HG03469 (cell line): ENCODE data around the gene PRB4.
"Not testable (repeated sequence)": the region's sequence is repeated elsewhere in the genome, so short reads cannot be mapped to it uniquely, and the experiment has no call there.

Experiments used
- ATAC-seq: cut with Tn5 transposase; IDR thresholded peaks from one replicate; pipeline ENCODE4 v1.9.1; 2021; ENCODE audit warnings: mild to moderate bottlenecking, moderate library complexity, moderate number of reproducible peaks; ENCODE audit not compliant: unreplicated experiment

PRB4 gene

DNA sequence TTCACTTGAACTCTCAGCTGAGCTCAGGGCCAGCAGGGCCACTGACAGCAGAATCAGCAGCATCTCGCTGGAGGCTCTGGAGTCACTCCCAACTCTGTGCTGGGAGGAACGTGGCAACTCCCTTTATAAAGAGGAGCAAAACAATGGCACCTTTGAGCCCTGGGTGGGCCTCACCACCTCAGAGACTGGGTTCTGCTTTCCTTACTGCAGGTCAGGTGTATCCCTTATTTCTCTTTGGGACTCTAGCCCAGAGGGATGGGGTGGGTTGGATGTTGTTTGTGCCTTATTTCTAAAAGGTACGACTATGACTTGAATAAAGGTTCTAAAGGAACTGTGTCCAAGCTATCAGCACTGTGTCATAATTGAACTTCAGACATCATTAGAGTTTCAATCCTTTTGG is at the start of gene PRB4:
Gene PRB4 (minus strand): TSS at position 101 of the 400 bp plus-strand sequence. CDS start 38 bp downstream, at position 63.
- no peak for ATAC-seq

DNA sequence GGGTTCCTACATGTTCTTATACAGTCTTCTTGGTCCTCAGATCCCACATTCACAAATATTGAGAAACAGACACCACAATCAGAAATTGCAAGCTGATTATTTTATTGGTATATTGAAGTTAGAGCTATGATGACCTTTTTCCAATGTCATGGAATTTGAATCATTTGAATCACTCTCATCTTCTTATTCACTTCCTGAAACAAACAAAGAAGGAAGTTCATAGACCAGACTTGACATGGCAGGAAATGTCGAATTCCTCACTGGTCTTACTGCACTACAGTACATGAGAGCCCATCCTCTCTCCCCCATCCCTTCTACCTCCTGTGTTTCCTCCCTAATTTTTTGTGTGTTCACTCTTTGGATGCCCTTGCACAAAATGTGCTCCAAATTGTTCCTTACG is 41.5 kb upstream of the PRB4 start:
- ATAC-seq: not testable (repeated sequence)

DNA sequence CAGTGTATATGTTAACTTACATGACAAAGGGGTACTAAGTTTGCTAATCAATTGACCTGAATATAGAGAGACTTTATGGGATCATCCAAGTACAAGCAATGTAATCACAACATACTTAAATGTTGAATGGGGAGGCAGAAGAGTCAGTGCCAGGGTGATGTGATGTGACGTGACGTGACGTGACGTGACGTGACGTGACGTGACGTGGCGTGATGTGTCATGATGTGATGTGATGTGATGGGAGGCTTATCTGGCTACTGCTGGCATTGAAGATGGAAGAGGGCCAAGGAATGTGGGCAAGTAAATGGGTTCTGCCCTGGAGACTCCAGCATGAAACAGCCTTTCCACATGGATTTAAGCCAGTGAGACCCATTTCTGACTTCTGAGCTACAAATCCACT is 38.2 kb upstream of the PRB4 start:
- no peak for ATAC-seq

DNA sequence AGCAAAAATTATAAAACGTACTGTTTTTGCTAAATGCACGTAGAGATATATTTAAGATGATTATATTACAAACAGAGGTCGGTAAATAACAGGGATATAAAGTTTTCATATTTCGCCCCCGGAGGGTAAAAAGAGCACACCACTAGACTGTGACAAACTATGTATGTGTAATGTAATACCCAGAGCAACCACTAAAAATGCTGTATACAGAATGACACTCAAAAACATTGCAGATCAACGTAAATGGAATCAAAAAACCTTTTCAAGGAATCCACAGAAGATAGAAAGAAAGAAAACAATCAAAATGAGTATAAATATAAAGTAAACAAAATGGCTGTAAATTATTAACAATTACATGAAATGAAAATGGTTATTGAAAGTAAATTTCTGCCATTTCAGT is 37.6 kb upstream of the PRB4 start:
- ATAC-seq: no peak

DNA sequence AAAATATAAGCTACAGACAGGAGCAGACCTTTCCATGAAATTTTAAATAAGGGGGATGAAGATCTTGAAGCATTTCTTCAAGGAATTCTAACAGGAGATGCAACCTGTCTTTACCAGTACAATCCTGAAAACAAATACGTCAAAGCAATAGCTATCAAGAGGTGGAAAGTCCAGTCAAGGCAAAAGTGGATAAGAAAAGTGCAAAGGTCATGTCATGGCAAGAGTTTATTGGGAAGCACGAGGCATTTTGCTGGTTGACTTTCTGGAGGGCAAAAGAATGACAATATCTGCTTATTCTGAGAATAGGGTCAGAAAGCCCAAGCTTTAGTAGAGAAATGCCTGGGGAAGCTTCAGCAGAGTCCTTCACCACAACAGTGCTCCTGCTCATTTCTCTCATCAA is 34.3 kb upstream of the PRB4 start:
- ATAC-seq: no peak

DNA sequence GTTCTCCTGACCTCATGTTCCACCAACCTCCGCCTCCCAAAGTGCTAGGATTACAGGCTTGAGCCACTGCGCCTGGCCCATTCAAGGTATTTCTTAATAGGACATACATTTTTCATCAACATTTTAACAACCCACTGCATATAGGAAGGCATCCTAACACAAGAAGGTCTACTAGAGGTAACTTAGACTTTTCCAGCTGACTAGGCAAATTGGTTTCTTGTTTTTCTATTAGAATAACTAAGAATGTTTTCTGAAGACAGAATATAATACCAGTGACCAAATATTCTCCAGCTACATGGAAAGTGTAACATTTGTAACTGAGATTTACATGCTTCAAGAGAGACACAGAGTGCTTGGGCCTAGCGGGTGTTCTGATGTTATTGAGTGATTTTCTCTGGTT is 14.2 kb upstream of the PRB4 start:
- no peak for ATAC-seq

DNA sequence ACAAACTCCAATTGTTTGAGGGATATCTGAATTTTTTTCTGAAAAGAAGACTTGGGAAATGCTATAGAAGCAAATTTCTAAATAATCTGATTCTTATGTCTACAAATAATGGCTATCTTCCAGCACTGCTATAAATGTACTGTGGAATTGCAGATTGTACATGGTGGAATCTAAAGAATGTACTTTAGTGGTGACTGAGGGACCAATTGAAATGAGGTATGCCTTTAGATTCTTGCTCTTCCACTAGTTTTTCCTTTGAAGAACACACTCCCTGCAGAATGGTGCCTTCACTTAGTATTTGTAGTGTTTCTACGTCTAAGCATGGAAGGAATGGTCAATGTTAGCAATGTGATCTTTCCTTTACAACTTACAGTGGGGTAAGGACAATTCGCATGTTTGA is 11.7 kb upstream of the PRB4 start:
- no peak for ATAC-seq

DNA sequence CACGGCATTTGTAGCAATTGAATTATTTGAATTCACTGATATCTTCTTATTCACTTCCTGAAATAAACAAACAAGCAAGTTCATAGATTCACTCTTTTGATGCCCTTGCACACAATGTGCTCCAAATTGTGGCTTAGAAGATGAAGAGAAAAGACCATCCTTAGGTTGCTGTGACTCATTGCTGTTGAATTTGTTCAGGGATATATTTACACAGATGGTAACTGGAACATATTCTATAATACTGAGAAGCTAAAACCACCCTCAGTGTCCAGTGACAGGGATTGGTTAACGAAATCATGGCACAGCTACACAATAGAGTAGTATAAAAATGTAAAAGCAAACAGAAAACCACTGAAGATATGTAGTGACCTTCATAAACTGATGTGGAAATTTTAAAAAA is 3.1 kb downstream of the PRB4 start:
- no peak for ATAC-seq

DNA sequence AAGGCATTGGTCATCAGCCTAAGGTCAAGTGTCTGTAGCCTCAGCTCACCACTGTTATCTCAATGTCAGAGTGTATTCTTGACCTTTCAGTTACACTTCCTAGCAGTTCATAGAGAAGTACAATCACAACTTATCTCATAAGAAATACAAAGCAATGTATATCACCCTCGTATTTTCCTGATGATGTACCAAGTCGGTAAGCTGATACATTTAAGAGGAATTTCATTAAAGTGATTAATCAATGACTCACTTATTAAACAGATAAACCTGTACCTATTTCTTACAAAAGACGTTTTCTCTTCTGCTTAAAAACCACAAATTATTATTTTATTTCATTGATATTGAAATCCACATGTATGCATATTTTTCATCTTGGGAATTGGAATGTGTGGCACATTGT is 36.8 kb downstream of the PRB4 start:
- ATAC-seq: no peak

DNA sequence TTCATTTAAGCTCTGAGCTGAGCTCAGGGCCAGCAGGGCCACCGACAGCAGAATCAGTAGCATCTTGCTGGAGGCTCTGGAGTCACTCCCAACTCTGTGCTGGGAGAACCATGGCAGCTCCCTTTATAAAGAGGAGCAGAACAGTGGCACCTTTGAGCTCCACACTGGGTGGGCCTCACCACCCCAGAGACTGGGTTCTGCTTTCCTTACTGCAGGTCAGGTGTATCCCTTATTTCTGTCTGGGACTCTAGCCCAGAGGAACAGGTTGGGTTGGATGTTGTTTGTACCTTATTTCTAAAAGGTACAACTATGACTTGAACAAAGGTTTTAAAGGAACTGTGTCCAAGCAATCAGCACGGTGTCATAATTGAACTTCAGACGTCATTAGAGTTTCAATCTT is 40.6 kb downstream of the PRB4 start, which contains the start of gene PRB3:
Gene PRB3 (minus strand): TSS at position 101 of the 400 bp plus-strand sequence. CDS start 38 bp downstream, at position 63.
- no peak for ATAC-seq

DNA sequence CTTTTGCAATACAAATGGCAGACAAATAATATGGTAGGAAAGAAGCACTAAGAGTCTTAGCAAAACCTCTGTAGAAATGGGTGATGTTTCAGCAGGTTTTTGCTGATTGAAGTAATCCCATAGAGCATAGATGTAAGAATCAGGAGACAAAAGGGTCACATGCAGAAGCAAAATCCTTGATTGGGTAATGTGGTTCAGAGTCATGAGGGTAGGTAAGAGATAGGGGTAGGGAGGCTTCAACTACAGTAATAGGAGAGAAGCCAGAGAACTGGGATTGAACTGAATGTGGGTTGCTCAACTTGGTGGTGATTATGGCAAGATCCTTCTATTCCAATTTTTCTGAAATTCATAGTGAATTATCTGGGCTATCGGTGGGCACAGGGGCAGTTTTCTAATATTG is 45.7 kb downstream of the PRB4 start:
- ATAC-seq: no peak
